ES-I3 (cell line): ENCODE results near the gene RAPGEF5.

Experiments
- H3K36me3 ChIP-seq: 2 replicates; pipeline ENCODE4 v1.6.1; 2013; ENCODE audit warnings: mild to moderate bottlenecking, low read length, control low read depth, moderate library complexity; ENCODE audit not compliant: insufficient read depth
- H3K4me1 ChIP-seq: 2 replicates; pipeline ENCODE4 v1.6.1; 2013; ENCODE audit warnings: mild to moderate bottlenecking, control low read depth, low read length; ENCODE audit not compliant: insufficient read depth
- H3K9ac ChIP-seq: 2 replicates; pipeline ENCODE4 v1.6.1; 2013; ENCODE audit warnings: low read depth, mild to moderate bottlenecking, low read length, moderate library complexity
- H3K9me3 ChIP-seq: 2 replicates; pipeline ENCODE4 v1.6.1; 2013; ENCODE audit warnings: mild to moderate bottlenecking, low read length, moderate library complexity; ENCODE audit not compliant: control insufficient read depth, insufficient read depth

The RAPGEF5 gene

GRCh38 chr7:22348379-22348778, 8.6 kb downstream of the RAPGEF5 start:
- Histone ChIP-seq H3K36me3 (no peaks in the 10 kb centered on the region), H3K9ac (no peak overlapping the region), H3K4me1 (peaks cover 4% of the 10 kb centered on the region; the same call in 1 of the 2 replicates), H3K9me3 (no peaks in the 10 kb centered on the region)

DNA sequence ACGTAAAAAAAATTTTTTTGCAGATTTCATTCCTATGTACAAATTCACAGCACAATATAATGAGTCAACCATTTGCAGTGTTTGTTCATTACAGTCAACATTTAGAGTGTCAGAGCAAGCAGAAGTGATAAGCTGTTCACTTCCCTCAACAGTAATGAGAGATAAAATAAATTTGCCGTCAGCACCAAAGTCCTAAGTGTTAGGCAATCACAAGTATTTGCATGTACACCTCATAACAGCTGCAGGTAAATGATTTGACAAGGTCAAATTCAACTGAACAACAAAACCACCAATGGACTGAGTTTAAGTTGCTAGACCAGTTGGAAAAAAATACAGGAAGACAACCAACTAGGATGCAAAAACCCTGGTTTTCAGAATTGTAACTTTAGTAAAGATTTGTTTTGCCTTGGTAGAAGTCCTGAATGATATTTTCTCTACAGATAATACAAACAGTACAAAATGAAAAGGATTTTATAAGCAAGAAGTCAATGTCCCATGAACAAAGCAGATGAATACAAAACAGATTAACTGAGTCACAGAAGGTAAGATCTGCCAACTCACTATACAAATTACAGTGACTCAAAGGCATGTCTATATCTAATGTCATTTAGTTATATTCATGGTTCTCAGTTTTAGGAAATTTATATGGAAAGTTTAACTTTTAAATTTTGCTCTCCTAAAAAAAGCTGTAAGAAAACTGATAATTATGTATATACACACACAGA, 10.4 kb downstream of the RAPGEF5 start:
- no peak overlapping the region for H3K9ac ChIP-seq
- H3K36me3 ChIP-seq: no peaks in the 10 kb centered on the region
- peaks cover 11% of the 10 kb centered on the region; the same call in 1 of the 2 replicates for H3K4me1 ChIP-seq
- H3K9me3 ChIP-seq: no peaks in the 10 kb centered on the region; the same call in none of the 2 replicates

- Histone ChIP-seq H3K9me3 (no peaks in the 10 kb centered on the region; the same call in none of the 2 replicates), H3K4me1 (peaks cover 7% of the 10 kb centered on the region; the same call in 1 of the 2 replicates), H3K36me3 (no peaks in the 10 kb centered on the region; the same call in 1 of the 2 replicates), H3K9ac (no peak overlapping the region)
These were observed 12.3 kb downstream of the RAPGEF5 start for GRCh38 chr7:22344655-22345054.

GRCh38 chr7:22343612-22344011, 13.3 kb downstream of the RAPGEF5 start:
- Histone ChIP-seq H3K9me3 (no peaks in the 10 kb centered on the region; the same call in none of the 2 replicates), H3K4me1 (peaks cover 13% of the 10 kb centered on the region; the same call in 1 of the 2 replicates), H3K36me3 (no peaks in the 10 kb centered on the region; the same call in 1 of the 2 replicates), H3K9ac (no peak overlapping the region)

- Histone ChIP-seq H3K36me3 (no peaks in the 10 kb centered on the region; the same call in 1 of the 2 replicates), H3K9me3 (no peaks in the 10 kb centered on the region; the same call in none of the 2 replicates), H3K9ac (no peak overlapping the region), H3K4me1 (peaks cover 15% of the 10 kb centered on the region; the same call in 1 of the 2 replicates)
These were observed 13.9 kb downstream of the RAPGEF5 start for GRCh38 chr7:22343071-22343470.

GRCh38 chr7:22339725-22340390, 17.1 kb downstream of the RAPGEF5 start:
- no peaks in the 10 kb centered on the region; the same call in 1 of the 2 replicates for H3K36me3 ChIP-seq
- no peak overlapping the region for H3K9ac ChIP-seq
- H3K9me3 ChIP-seq: no peaks in the 10 kb centered on the region; the same call in none of the 2 replicates
- peaks cover 15% of the 10 kb centered on the region; the same call in 1 of the 2 replicates for H3K4me1 ChIP-seq

- Histone ChIP-seq H3K36me3 (no peaks in the 10 kb centered on the region; the same call in 1 of the 2 replicates), H3K4me1 (peaks cover 19% of the 10 kb centered on the region; the same call in 1 of the 2 replicates), H3K9me3 (no peaks in the 10 kb centered on the region; the same call in none of the 2 replicates), H3K9ac (no peak overlapping the region)
These were observed 18.1 kb downstream of the RAPGEF5 start for GRCh38 chr7:22338877-22339276.

GRCh38 chr7:22338411-22338810, 18.5 kb downstream of the RAPGEF5 start:
- peaks cover 20% of the 10 kb centered on the region; the same call in 1 of the 2 replicates for H3K4me1 ChIP-seq
- no peaks in the 10 kb centered on the region; the same call in none of the 2 replicates for H3K9me3 ChIP-seq
- no peaks in the 10 kb centered on the region; the same call in 1 of the 2 replicates for H3K36me3 ChIP-seq
- no peak overlapping the region for H3K9ac ChIP-seq

GRCh38 chr7:22333680-22334141, 23.2 kb downstream of the RAPGEF5 start:
- Histone ChIP-seq H3K4me1 (peaks cover 35% of the 10 kb centered on the region), H3K36me3 (no peaks in the 10 kb centered on the region), H3K9me3 (no peaks in the 10 kb centered on the region), H3K9ac (no peak overlapping the region)

- Histone ChIP-seq H3K9ac (no peak overlapping the region), H3K36me3 (no peaks in the 10 kb centered on the region), H3K9me3 (no peaks in the 10 kb centered on the region), H3K4me1 (peaks cover 32% of the 10 kb centered on the region)
These were observed 24.5 kb downstream of the RAPGEF5 start for GRCh38 chr7:22332461-22332870.

- Histone ChIP-seq H3K9ac (no peak overlapping the region), H3K36me3 (no peaks in the 10 kb centered on the region), H3K4me1 (peaks cover 32% of the 10 kb centered on the region), H3K9me3 (no peaks in the 10 kb centered on the region)
These were observed 25.2 kb downstream of the RAPGEF5 start for GRCh38 chr7:22331704-22332103.

DNA sequence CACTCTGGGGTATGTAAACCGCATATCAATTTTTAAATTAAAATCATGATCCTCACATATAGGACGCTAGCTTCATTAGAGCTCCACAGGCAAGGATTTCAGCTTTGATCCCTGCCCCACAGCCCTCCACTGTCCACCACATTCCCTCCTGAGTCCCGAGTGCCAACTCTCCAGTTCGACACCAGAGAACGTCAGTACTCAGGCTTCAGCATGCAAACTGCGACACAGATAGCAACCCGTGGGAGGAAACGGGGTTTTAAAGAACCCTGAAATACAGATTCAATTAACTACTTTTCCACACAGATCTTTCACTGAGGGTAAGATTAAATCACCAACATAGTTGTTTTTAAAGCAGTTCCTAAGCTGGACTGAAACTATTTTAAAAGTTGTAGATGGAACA, 26.1 kb downstream of the RAPGEF5 start:
- Histone ChIP-seq H3K9me3 (no peaks in the 10 kb centered on the region), H3K9ac (no peak overlapping the region), H3K36me3 (no peaks in the 10 kb centered on the region), H3K4me1 (peaks cover 32% of the 10 kb centered on the region)

DNA sequence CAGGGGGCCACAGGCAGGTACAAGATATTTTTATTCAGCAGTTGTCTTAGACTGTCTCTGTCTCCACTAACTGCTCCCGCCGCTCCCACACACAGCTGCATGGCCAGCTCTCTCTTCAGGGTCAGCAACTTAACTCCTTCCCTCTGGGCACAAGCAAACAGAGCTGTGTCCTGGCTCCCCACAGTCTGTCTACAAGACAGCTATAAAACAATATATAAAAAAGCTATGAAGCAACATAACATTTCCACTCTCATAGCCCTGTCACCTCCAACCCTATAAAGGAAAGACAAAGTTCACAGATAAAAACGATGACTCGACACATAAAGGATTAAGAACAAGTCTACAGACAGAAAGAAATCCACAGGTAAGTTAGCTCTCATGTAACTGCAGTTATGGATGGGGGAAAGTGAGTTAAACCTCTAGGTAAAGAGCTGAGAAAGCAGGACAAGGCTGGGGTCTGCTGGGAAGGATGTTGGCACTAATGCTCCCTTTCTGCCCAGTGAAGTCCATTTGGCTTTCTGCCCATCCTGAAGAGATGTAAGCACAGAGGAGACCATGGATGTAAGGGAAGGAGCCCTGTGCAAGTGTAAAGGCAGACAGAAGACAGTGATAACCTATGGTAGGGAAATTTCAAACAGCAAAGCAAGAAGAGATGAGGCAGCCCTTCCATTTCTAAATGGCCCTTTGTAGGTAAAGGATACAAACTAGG, 27.0 kb downstream of the RAPGEF5 start:
- no peaks in the 10 kb centered on the region for H3K9me3 ChIP-seq
- H3K9ac ChIP-seq: no peak overlapping the region
- H3K4me1 ChIP-seq: peaks cover 32% of the 10 kb centered on the region
- H3K36me3 ChIP-seq: no peaks in the 10 kb centered on the region

DNA sequence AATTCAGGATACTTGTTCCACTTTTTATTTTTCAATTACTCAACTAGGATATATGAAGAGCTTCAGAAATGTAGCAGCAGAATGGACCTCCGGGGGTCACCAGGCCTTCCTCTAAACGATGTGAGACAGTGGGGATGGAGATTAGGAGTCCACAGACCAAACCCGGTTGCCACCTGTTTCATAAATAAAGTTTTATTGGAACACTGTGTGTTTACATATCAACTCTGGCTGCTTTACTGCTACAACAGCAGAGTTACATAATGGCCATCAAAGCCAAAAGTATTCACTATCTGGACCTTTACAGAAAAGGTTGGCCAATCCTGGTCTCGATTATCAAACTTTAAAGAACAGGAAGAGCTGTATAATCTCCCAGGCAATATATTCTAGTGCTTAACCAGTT, 30.8 kb downstream of the RAPGEF5 start:
- no peak overlapping the region for H3K9ac ChIP-seq
- H3K36me3 ChIP-seq: no peaks in the 10 kb centered on the region
- H3K4me1 ChIP-seq: peaks cover 13% of the 10 kb centered on the region; the same call in 1 of the 2 replicates
- no peaks in the 10 kb centered on the region for H3K9me3 ChIP-seq
